ENCODE measurements around the gene SETMAR.

Gene SETMAR

GRCh38 chr3:4306091-4306490, 2.9 kb downstream of the SETMAR start:
- Histone ChIP-seq H3K4ac (ENCODE audit: low read depth, low read length) (no peak overlapping the region), H3K18ac (ENCODE audit: low read length) (no peak overlapping the region), H3K79me1 (ENCODE audit: low read length) (peaks cover 12% of the 10 kb centered on the region), H2AFZ (ENCODE audit: insufficient read depth, low read length, poor library complexity) (no peak overlapping the region), H3K36me3 (ENCODE audit: control insufficient read depth in 1 of 2, insufficient read depth in 2 of 2, low read length in 2 of 2) (no peaks in the 10 kb centered on the region), H2BK5ac (ENCODE audit: low read depth, low read length, poor library complexity) (no peak overlapping the region), H3K9me3 (ENCODE audit: insufficient read depth, low read depth, low read length) (peaks cover 3% of the 10 kb centered on the region), H3K4me2 (ENCODE audit: low read length) (no peak overlapping the region), H3K4me3 (ENCODE audit: low read depth, low read length) (no peak overlapping the region), H3K27ac (ENCODE audit: low read depth, low read length) (no peak overlapping the region), H4K91ac (ENCODE audit: low read depth, low read length) (no peak overlapping the region), H3K23ac (ENCODE audit: low read length) (no peak overlapping the region), H2BK12ac (ENCODE audit: low read length) (no peak overlapping the region), H2AK5ac (ENCODE audit: low read length) (no peak overlapping the region), H3K27me3 (ENCODE audit: insufficient read depth, low read length) (no peaks in the 10 kb centered on the region), H2BK120ac (ENCODE audit: insufficient read depth, low read length, poor library complexity) (no peak overlapping the region), H4K8ac (ENCODE audit: low read depth, low read length) (no peak overlapping the region), H4K12ac (ENCODE audit: low read depth, low read length) (no peak overlapping the region), H3K14ac (ENCODE audit: low read length) (no peak overlapping the region), H3K9ac (ENCODE audit: low read length) (no peak overlapping the region), H3K4me1 (ENCODE audit: control insufficient read depth in 1 of 2, insufficient read depth in 2 of 2, low read length in 2 of 2) (peaks cover 6 to 10% of the 10 kb centered on the region in 2 experiments), H3K79me2 (ENCODE audit: control insufficient read depth, insufficient read depth, low read length, poor library complexity) (peaks cover 6% of the 10 kb centered on the region)
- no CpG with 5 or more reads among the region's 8 CpGs for WGBS (ENCODE audit: extremely low coverage, insufficient coverage, insufficient read length)
- no peak for DNase-seq

GRCh38 chr3:4306860-4307259, 3.7 kb downstream of the SETMAR start:
- no peak overlapping the region for H3K18ac ChIP-seq (ENCODE audit: low read length)
- no peak overlapping the region for H3K14ac ChIP-seq (ENCODE audit: low read length)
- H4K8ac ChIP-seq (ENCODE audit: low read depth, low read length): no peak overlapping the region
- no peak overlapping the region for H4K12ac ChIP-seq (ENCODE audit: low read depth, low read length)
- peaks cover 12% of the 10 kb centered on the region for H3K79me1 ChIP-seq (ENCODE audit: low read length)
- H3K9me3 ChIP-seq (ENCODE audit: insufficient read depth, low read depth, low read length): peaks cover 3% of the 10 kb centered on the region
- no peak overlapping the region for H3K4me3 ChIP-seq (ENCODE audit: low read depth, low read length)
- H3K27me3 ChIP-seq (ENCODE audit: insufficient read depth, low read length): no peaks in the 10 kb centered on the region
- H4K91ac ChIP-seq (ENCODE audit: low read depth, low read length): no peak overlapping the region
- no peak overlapping the region for H3K27ac ChIP-seq (ENCODE audit: low read depth, low read length)
- no peak overlapping the region for H2AFZ ChIP-seq (ENCODE audit: insufficient read depth, low read length, poor library complexity)
- no peak overlapping the region for H2BK120ac ChIP-seq (ENCODE audit: insufficient read depth, low read length, poor library complexity)
- no peak overlapping the region for H2BK12ac ChIP-seq (ENCODE audit: low read length)
- H3K79me2 ChIP-seq (ENCODE audit: control insufficient read depth, insufficient read depth, low read length, poor library complexity): peaks cover 6% of the 10 kb centered on the region
- no peaks in the 10 kb centered on the region for H3K36me3 ChIP-seq (ENCODE audit: control insufficient read depth in 1 of 2, insufficient read depth in 2 of 2, low read length in 2 of 2)
- no peak overlapping the region for H3K4ac ChIP-seq (ENCODE audit: low read depth, low read length)
- H3K9ac ChIP-seq (ENCODE audit: low read length): no peak overlapping the region
- no peak overlapping the region for H2BK5ac ChIP-seq (ENCODE audit: low read depth, low read length, poor library complexity)
- H3K4me1 ChIP-seq (ENCODE audit: control insufficient read depth in 1 of 2, insufficient read depth in 2 of 2, low read length in 2 of 2): peaks cover 6 to 10% of the 10 kb centered on the region in 2 experiments
- DNase-seq: peak in 1 of 2 donors; percentile 21
- H3K23ac ChIP-seq (ENCODE audit: low read length): no peak overlapping the region
- H2AK5ac ChIP-seq (ENCODE audit: low read length): no peak overlapping the region
- H3K4me2 ChIP-seq (ENCODE audit: low read length): no peak overlapping the region
- WGBS (ENCODE audit: extremely low coverage, insufficient coverage, insufficient read length): no CpG with 5 or more reads among the region's 2 CpGs

GRCh38 chr3:4309491-4310128, 6.4 kb downstream of the SETMAR start:
- Histone ChIP-seq H4K8ac (ENCODE audit: low read depth, low read length) (no peak overlapping the region), H3K79me1 (ENCODE audit: low read length) (peaks cover 2% of the 10 kb centered on the region), H3K4me2 (ENCODE audit: low read length) (no peak overlapping the region), H4K12ac (ENCODE audit: low read depth, low read length) (no peak overlapping the region), H3K14ac (ENCODE audit: low read length) (no peak overlapping the region), H3K23ac (ENCODE audit: low read length) (no peak overlapping the region), H3K4me1 (ENCODE audit: control insufficient read depth in 1 of 2, insufficient read depth in 2 of 2, low read length in 2 of 2) (peaks cover 0 to 6% of the 10 kb centered on the region in 2 experiments), H2BK5ac (ENCODE audit: low read depth, low read length, poor library complexity) (no peak overlapping the region), H4K91ac (ENCODE audit: low read depth, low read length) (no peak overlapping the region), H3K4me3 (ENCODE audit: low read depth, low read length) (no peak overlapping the region), H2BK120ac (ENCODE audit: insufficient read depth, low read length, poor library complexity) (no peak overlapping the region), H3K79me2 (ENCODE audit: control insufficient read depth, insufficient read depth, low read length, poor library complexity) (no peaks in the 10 kb centered on the region), H3K36me3 (ENCODE audit: control insufficient read depth in 1 of 2, insufficient read depth in 2 of 2, low read length in 2 of 2) (no peaks in the 10 kb centered on the region), H3K9me3 (ENCODE audit: insufficient read depth, low read depth, low read length) (no peaks in the 10 kb centered on the region), H3K27me3 (ENCODE audit: insufficient read depth, low read length) (no peaks in the 10 kb centered on the region), H2AFZ (ENCODE audit: insufficient read depth, low read length, poor library complexity) (no peak overlapping the region), H3K4ac (ENCODE audit: low read depth, low read length) (peak overlapping the region; percentile 31), H3K9ac (ENCODE audit: low read length) (no peak overlapping the region), H2BK12ac (ENCODE audit: low read length) (no peak overlapping the region), H3K27ac (ENCODE audit: low read depth, low read length) (no peak overlapping the region), H2AK5ac (ENCODE audit: low read length) (no peak overlapping the region), H3K18ac (ENCODE audit: low read length) (no peak overlapping the region)
- no peak for DNase-seq
- WGBS (ENCODE audit: extremely low coverage, insufficient coverage, insufficient read length): no CpG with 5 or more reads among the region's 3 CpGs

DNA sequence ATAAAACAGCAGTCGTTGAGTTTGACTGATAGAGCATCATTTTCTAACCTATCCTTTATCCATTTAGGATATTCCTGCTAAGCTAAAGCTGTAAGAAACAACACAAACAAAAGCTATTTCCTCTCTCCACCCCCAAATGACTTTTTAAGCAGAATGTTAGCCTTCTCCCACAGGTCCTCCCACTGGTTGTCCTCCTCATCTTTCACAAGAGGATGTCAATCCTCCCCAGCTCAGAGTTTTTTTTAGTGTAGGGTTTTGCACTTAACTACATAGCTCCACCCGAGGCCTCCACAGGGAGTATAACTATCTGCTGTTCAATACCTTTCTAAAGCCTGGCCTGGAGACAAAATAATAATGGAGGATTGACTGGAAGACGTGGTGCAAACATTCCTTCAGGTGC, 7.8 kb downstream of the SETMAR start:
- H3K18ac ChIP-seq (ENCODE audit: low read length): no peak overlapping the region
- WGBS (ENCODE audit: extremely low coverage, insufficient coverage, insufficient read length): no CpG with 5 or more reads among the region's 3 CpGs
- no peak overlapping the region for H2BK5ac ChIP-seq (ENCODE audit: low read depth, low read length, poor library complexity)
- no peak overlapping the region for H3K4me3 ChIP-seq (ENCODE audit: low read depth, low read length)
- no peak overlapping the region for H3K9ac ChIP-seq (ENCODE audit: low read length)
- no peak overlapping the region for H2AFZ ChIP-seq (ENCODE audit: insufficient read depth, low read length, poor library complexity)
- H4K91ac ChIP-seq (ENCODE audit: low read depth, low read length): no peak overlapping the region
- peaks cover 2% of the 10 kb centered on the region for H3K79me1 ChIP-seq (ENCODE audit: low read length)
- peaks cover 0 to 4% of the 10 kb centered on the region in 2 experiments for H3K4me1 ChIP-seq (ENCODE audit: control insufficient read depth in 1 of 2, insufficient read depth in 2 of 2, low read length in 2 of 2)
- H4K12ac ChIP-seq (ENCODE audit: low read depth, low read length): no peak overlapping the region
- no peaks in the 10 kb centered on the region for H3K36me3 ChIP-seq (ENCODE audit: control insufficient read depth in 1 of 2, insufficient read depth in 2 of 2, low read length in 2 of 2)
- DNase-seq: no peak
- H3K27ac ChIP-seq (ENCODE audit: low read depth, low read length): no peak overlapping the region
- no peak overlapping the region for H3K4me2 ChIP-seq (ENCODE audit: low read length)
- no peak overlapping the region for H3K4ac ChIP-seq (ENCODE audit: low read depth, low read length)
- H3K79me2 ChIP-seq (ENCODE audit: control insufficient read depth, insufficient read depth, low read length, poor library complexity): no peaks in the 10 kb centered on the region
- no peak overlapping the region for H3K14ac ChIP-seq (ENCODE audit: low read length)
- H2AK5ac ChIP-seq (ENCODE audit: low read length): no peak overlapping the region
- no peaks in the 10 kb centered on the region for H3K9me3 ChIP-seq (ENCODE audit: insufficient read depth, low read depth, low read length)
- no peak overlapping the region for H2BK12ac ChIP-seq (ENCODE audit: low read length)
- H4K8ac ChIP-seq (ENCODE audit: low read depth, low read length): no peak overlapping the region
- H3K23ac ChIP-seq (ENCODE audit: low read length): no peak overlapping the region
- no peaks in the 10 kb centered on the region for H3K27me3 ChIP-seq (ENCODE audit: insufficient read depth, low read length)
- no peak overlapping the region for H2BK120ac ChIP-seq (ENCODE audit: insufficient read depth, low read length, poor library complexity)

Data from trophoblast cell (in vitro differentiated cells and primary cell).